PFSK-1 (cell line): Measurements from ENCODE around the gene HERC3.

Experiments
- FOXP2 ChIP-seq: optimal IDR thresholded peaks from 2 replicates; pipeline ENCODE3; 2011; ENCODE audit warnings: borderline replicate concordance, control low read depth, inconsistent platforms; ENCODE audit not compliant: insufficient read depth; ENCODE audit errors: extremely low read length, extremely low read depth
- POLR2AphosphoS5 ChIP-seq: IDR thresholded peaks from 2 replicates; pipeline ENCODE4 v1.6.1; 2012; ENCODE audit warnings: low read depth, mild to moderate bottlenecking, control low read depth, low read length, moderate library complexity
- REST ChIP-seq, 2 experiments: IDR thresholded peaks; 2 replicates each; pipeline versions ENCODE4 v1.6.1 to v1.8.0; 2011 to 2012; ENCODE audit warnings: low read depth in 2 of 2, low read length in 2 of 2, control low read depth in 1 of 2, inconsistent platforms in 1 of 2, mild to moderate bottlenecking in 1 of 2, moderate library complexity in 1 of 2; ENCODE audit not compliant: insufficient read depth in 1 of 2
- SIN3A ChIP-seq: IDR thresholded peaks from 2 replicates; pipeline ENCODE4 v1.6.1; 2012; ENCODE audit warnings: mild to moderate bottlenecking, low read length, moderate library complexity, borderline replicate concordance; ENCODE audit not compliant: insufficient read depth
- TAF1 ChIP-seq: IDR thresholded peaks from 2 replicates; pipeline ENCODE4 v1.6.1; 2012; ENCODE audit warnings: low read length, control low read depth, borderline replicate concordance; ENCODE audit not compliant: insufficient read depth

- TF ChIP-seq REST (IDR thresholded peaks at IDR 0.05; ENCODE audit: insufficient read depth in 1 of 2, low read depth in 2 of 2, low read length in 2 of 2) (no peak), TAF1 (no peak), POLR2AphosphoS5 (no peak), SIN3A (no peak), FOXP2 (no peak)
Measured at GRCh38 chr4:88697141-88697540, 104.9 kb downstream of the HERC3 start.
